Spleen (tissue), 7 donors: ENCODE measurements around the gene TMEM45A.

Source experiments
- CTCF ChIP-seq, 11 experiments: fragments of 200-600 bp in 7 of 11; fragments of 450-650 bp in 4 of 11; sonication (generic) in 4 of 11; IDR thresholded peaks in 8 of 11; conservative IDR thresholded peaks in 3 of 11; 1 replicate in 7 of 11; 2 replicates in 4 of 11; pipeline versions ENCODE4 v1.4.0 to v1.8.0; 2016 to 2021; ENCODE audit warnings: antibody characterized with exemption in 11 of 11, inconsistent platforms in 4 of 11, mild to moderate bottlenecking in 1 of 11
- POLR2A ChIP-seq, 3 donors: fragments of 450-650 bp; IDR thresholded peaks; one replicate each; pipeline ENCODE4 v1.5.1; 2017; ENCODE audit warnings: antibody characterized with exemption in 3 of 3, mild to moderate bottlenecking in 1 of 3
- POLR2AphosphoS5 ChIP-seq, 3 donors: sonication (generic); formaldehyde crosslinking; IDR thresholded peaks; one replicate each; pipeline ENCODE4 v1.5.1; 2017; ENCODE audit warnings: antibody characterized with exemption in 3 of 3
- donor health status: DM: no; HTN: no; CAD: no; lungs with moderate emphysema.
- donor health status: DM: no; HTN: no; CAD: no.
- donor health status: DM: no; HTN: no; CAD: no.

- TF ChIP-seq CTCF (IDR thresholded peaks at IDR 0.05 in 8 of 11, conservative IDR thresholded peaks at IDR 0.05 in 3 of 11) (no peak), POLR2AphosphoS5 (IDR thresholded peaks at IDR 0.05) (no peak), POLR2A (IDR thresholded peaks at IDR 0.05) (no peak)
Measured at GRCh38 chr3:100562224-100562857, 69.9 kb downstream of the TMEM45A start.
